Stimulated activated CD4-positive, alpha-beta T cell treated with anti-CD3 and anti-CD28 coated beads, Interleukin-1b, Interleukin-23, amount 100 ng/mL, for 1 hour (primary cell): ENCODE data around the gene GLCE.

Experiments used
- DNase-seq, 2 donors: peaks; one replicate each; pipeline ENCODE4 v3.0.0-alpha.2; 2020; ENCODE audit warnings: low read depth in 2 of 2

The GLCE gene

GRCh38 chr15:69318033-69318432 lies 157.6 kb downstream of the GLCE start:
- no peak for DNase-seq

- DNase-seq = no peak
Observed at GRCh38 chr15:69319384-69320375, 159.2 kb downstream of the GLCE start.

- no peak for DNase-seq
Observed at GRCh38 chr15:69320977-69321554, 160.6 kb downstream of the GLCE start.
